B cell (primary cell): Measurements from ENCODE around the gene CA11. TPM values are rescaled to one million over a fixed set of nuclear protein-coding genes. Genes with fewer than 3 reads are reported as not detected.

Source experiments
- ATAC-seq: fragments of 200-7000 bp; cut with Tn5 transposase; one replicate; pipeline ENCODE4 v1.10.0; 2021; ENCODE audit warnings: low read depth, mild to moderate bottlenecking, moderate number of reproducible peaks, moderate library complexity
- CTCF ChIA-PET: fragments of 350-600 bp; sonication (Branson Sonifier 250); formaldehyde crosslinking; loops from one replicate; lab custom pipeline; 2021; ENCODE audit warnings: antibody characterized with exemption, inconsistent platforms; lab: Charles Lee
- POLR2A ChIA-PET: fragments of 350-600 bp; sonication (Branson Sonifier 250); formaldehyde crosslinking; loops from one replicate; lab custom pipeline; 2021; ENCODE audit warnings: antibody characterized with exemption; lab: Charles Lee
- DNase-seq: peaks from one replicate; pipeline ENCODE4 v3.0.0; 2013
- H2AFZ ChIP-seq: 2 replicates; pipeline ENCODE4 v1.6.1; 2012; ENCODE audit warnings: mild to moderate bottlenecking, low read depth, low read length; ENCODE audit not compliant: insufficient read depth, poor library complexity, severe bottlenecking
- H3K27ac ChIP-seq, 2 donors: 1 replicate in 1 of 2; 2 replicates in 1 of 2; pipeline ENCODE4 v1.5.1; 2012 to 2013; ENCODE audit warnings: low read length in 2 of 2, mild to moderate bottlenecking in 2 of 2, moderate library complexity in 1 of 2
- H3K27me3 ChIP-seq, 4 experiments: fragments of 200-600 bp in 1 of 4; sonication (generic) in 1 of 4; replicated peaks in 1 of 4; 1 replicate in 2 of 4; 2 replicates in 2 of 4; pipeline versions ENCODE4 v1.6.1 to v1.7.0; 2013 to 2016; ENCODE audit warnings: low read length in 3 of 4, mild to moderate bottlenecking in 2 of 4, mixed read lengths in 1 of 4, moderate library complexity in 1 of 4; ENCODE audit not compliant: insufficient read depth in 4 of 4, control insufficient read depth in 3 of 4; ENCODE audit errors: control extremely low read depth in 1 of 4
- H3K36me3 ChIP-seq, 2 experiments: replicated peaks in 1 of 2; 1 replicate in 1 of 2; 2 replicates in 1 of 2; pipeline versions ENCODE4 v1.6.1 to v1.7.1; 2013; ENCODE audit warnings: low read length in 1 of 2; ENCODE audit not compliant: insufficient read depth in 2 of 2, control insufficient read depth in 1 of 2; ENCODE audit errors: control extremely low read depth in 1 of 2, extremely low read depth in 1 of 2
- H3K4me1 ChIP-seq, 2 donors: fragments of 200-600 bp in 1 of 2; sonication (generic) in 1 of 2; 1 replicate in 1 of 2; 2 replicates in 1 of 2; pipeline versions ENCODE4 v1.5.1 to v1.6.1; 2013 to 2017; ENCODE audit warnings: low read length in 2 of 2; ENCODE audit not compliant: control insufficient read depth in 2 of 2, insufficient read depth in 2 of 2
- H3K4me2 ChIP-seq: replicated peaks from 2 replicates; pipeline ENCODE3; 2012; ENCODE audit warnings: mild to moderate bottlenecking, low read depth, low read length; ENCODE audit not compliant: poor library complexity, severe bottlenecking
- H3K4me3 ChIP-seq, 5 experiments: fragments of 200-600 bp in 1 of 5; sonication (generic) in 1 of 5; 1 replicate in 3 of 5; 2 replicates in 2 of 5; pipeline versions ENCODE4 v1.5.1 to v1.7.0; 2011 to 2016; ENCODE audit warnings: low read length in 4 of 5, mild to moderate bottlenecking in 4 of 5, low read depth in 2 of 5, control low read depth in 1 of 5, moderate library complexity in 1 of 5; ENCODE audit not compliant: insufficient read depth in 1 of 5; ENCODE audit errors: control extremely low read depth in 1 of 5, extremely low read depth in 1 of 5
- H3K79me2 ChIP-seq: fragments of 200-600 bp; sonication (generic); one replicate; pipeline ENCODE4 v1.6.0; 2016; ENCODE audit warnings: low read length; ENCODE audit not compliant: control insufficient read depth, insufficient read depth
- H3K9ac ChIP-seq: fragments of 200-600 bp; sonication (generic); 2 replicates; pipeline ENCODE4 v1.6.1; 2017; ENCODE audit warnings: mild to moderate bottlenecking, low read length, moderate library complexity
- H3K9me3 ChIP-seq, 3 donors: one replicate each; pipeline versions ENCODE4 v1.6.1 to v1.7.1; 2013; ENCODE audit warnings: low read length in 2 of 3; ENCODE audit not compliant: control insufficient read depth in 2 of 3, insufficient read depth in 1 of 3; ENCODE audit errors: control extremely low read depth in 1 of 3
- H4K20me1 ChIP-seq: 2 replicates; pipeline ENCODE4 v1.6.0; 2012; ENCODE audit warnings: mild to moderate bottlenecking, low read length; ENCODE audit not compliant: insufficient read depth, control insufficient read depth, poor library complexity, severe bottlenecking
- H3K27ac Mint-ChIP-seq: one replicate; pipeline ENCODE4 v1.8.0; 2021; ENCODE audit warnings: mixed read lengths
- H3K27me3 Mint-ChIP-seq: one replicate; pipeline ENCODE4 v1.8.0; 2021; ENCODE audit warnings: mixed read lengths
- H3K4me1 Mint-ChIP-seq: one replicate; pipeline ENCODE4 v1.8.0; 2021; ENCODE audit warnings: mixed read lengths
- H3K4me3 Mint-ChIP-seq: one replicate; pipeline ENCODE4 v1.8.0; 2021; ENCODE audit warnings: mixed read lengths
- H3K9me3 Mint-ChIP-seq: one replicate; pipeline ENCODE4 v1.8.0; 2022; ENCODE audit warnings: mixed read lengths; ENCODE audit not compliant: insufficient read depth
- EZH2 ChIP-seq: IDR thresholded peaks from 2 replicates; pipeline ENCODE4 v1.6.1; 2012; ENCODE audit warnings: borderline replicate concordance, low read depth, mild to moderate bottlenecking, moderate library complexity, low read length; ENCODE audit not compliant: insufficient read depth, poor library complexity, severe bottlenecking
- WGBS: methylation state at CpG from one replicate; pipeline ENCODE4 v1.1.5; 2013; ENCODE audit warnings: missing lambda C conversion rate; ENCODE audit not compliant: insufficient coverage; 5-methylcytosine and 5-hydroxymethylcytosine counted together
- intact Hi-C: fragments of 100-400 bp; cut with micrococcal nuclease; formaldehyde crosslinking; loops from one replicate; pipeline ENCODE4 v1.10.0; 2022
- polyA plus RNA-seq: library from polyadenylated mRNA; depleted of rRNA; stranded (reverse); fragments of >200 nt; gene quantifications from 2 replicates; pipeline ENCODE4 v1.2.3, GENCODE V29; 2012
- total RNA-seq, 2 donors: library from RNA; stranded (reverse); fragments of 120-200 nt in 1 of 2; gene quantifications; 1 replicate in 1 of 2; 2 replicates in 1 of 2; pipeline versions ENCODE4 v1.2.3 to v1.2.4, GENCODE V29; 2013 to 2022
- TF ChIP-seq, protein P1 (sequence below): fragments of 200-600 bp; IDR thresholded peaks from one replicate; pipeline ENCODE4 v1.8.0; 2022; ENCODE audit warnings: antibody characterized with exemption, mild to moderate bottlenecking

Gene CA11
- total and polyA plus RNA-seq, 2 donors (not counting 1 experiment from before 2014, with no cell fraction given), result 6.5 to 27.7 TPM

DNA sequence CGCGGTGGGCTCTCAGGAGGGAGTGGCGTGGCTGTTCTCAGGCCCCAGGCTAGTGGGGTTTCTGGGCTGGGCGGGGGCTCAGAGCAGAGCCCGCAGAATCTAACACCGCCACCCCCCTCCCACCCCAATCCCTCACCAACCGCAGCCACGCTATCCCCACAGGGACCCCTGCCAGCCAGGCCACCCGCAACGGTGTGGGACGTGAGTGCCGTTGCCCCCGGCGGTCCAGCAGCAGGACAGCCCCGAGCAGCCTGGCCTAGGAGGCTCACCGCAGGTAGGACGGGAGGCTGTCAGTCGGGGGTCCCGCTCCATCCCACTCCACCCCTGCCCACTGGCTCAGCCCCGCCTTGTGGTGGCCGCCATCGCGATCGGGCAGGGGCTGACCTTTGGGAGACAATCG lies 27.0 kb upstream of the CA11 start, which contains the start of gene NTN5:
Gene NTN5, minus strand, starts transcription at position 24 of the 400 bp plus-strand sequence. CDS start 2,031 bp downstream, outside the sequence.
- Histone ChIP-seq H3K36me3 (no peaks in the 10 kb centered on the region), H3K27ac (no peak within 1 kb of the TSS), H2AFZ (no peak within 1 kb of the TSS), H3K4me1 (peaks cover 4 to 10% of the 10 kb centered on the region in 2 donors), H3K79me2 (no peaks in the 10 kb centered on the region), H3K27me3 (no peaks in the 10 kb centered on the region), H3K9ac (no peak within 1 kb of the TSS), H3K4me3 (no peak within 1 kb of the TSS), H3K9me3 (peaks cover 0 to 6% (median 0%) of the 10 kb centered on the region in 3 donors), H3K4me2 (no peak within 1 kb of the TSS), H4K20me1 (no peaks in the 10 kb centered on the region)
- H3K9me3 Mint-ChIP-seq, result peaks cover 3% of the 10 kb centered on the region
- ChIA-PET POLR2A (interaction anchor here (0.6 kb wide), 1 partner anchor 278 kb away, joined by 3 read pairs; no protein-coding TSS in a partner anchor), CTCF (interaction anchor here (3.3 to 5.4 kb wide), 2 partner anchors 28 to 66 kb away, joined by 18 to 51 read pairs; partner anchors contain the start of gene CA11)
- peaks cover 6% of the 10 kb centered on the region for H3K27me3 Mint-ChIP-seq
- H3K4me1 Mint-ChIP-seq, result peaks cover 6% of the 10 kb centered on the region
- H3K4me3 Mint-ChIP-seq, result no peak within 1 kb of the TSS
- H3K27ac Mint-ChIP-seq, result no peak within 1 kb of the TSS
- intact Hi-C loops, result no loop called here
- no peak for ATAC-seq
- TF ChIP-seq, protein P1, sequence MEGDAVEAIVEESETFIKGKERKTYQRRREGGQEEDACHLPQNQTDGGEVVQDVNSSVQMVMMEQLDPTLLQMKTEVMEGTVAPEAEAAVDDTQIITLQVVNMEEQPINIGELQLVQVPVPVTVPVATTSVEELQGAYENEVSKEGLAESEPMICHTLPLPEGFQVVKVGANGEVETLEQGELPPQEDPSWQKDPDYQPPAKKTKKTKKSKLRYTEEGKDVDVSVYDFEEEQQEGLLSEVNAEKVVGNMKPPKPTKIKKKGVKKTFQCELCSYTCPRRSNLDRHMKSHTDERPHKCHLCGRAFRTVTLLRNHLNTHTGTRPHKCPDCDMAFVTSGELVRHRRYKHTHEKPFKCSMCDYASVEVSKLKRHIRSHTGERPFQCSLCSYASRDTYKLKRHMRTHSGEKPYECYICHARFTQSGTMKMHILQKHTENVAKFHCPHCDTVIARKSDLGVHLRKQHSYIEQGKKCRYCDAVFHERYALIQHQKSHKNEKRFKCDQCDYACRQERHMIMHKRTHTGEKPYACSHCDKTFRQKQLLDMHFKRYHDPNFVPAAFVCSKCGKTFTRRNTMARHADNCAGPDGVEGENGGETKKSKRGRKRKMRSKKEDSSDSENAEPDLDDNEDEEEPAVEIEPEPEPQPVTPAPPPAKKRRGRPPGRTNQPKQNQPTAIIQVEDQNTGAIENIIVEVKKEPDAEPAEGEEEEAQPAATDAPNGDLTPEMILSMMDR, result no peak
- no peak for TF ChIP-seq EZH2
- DNase-seq, result no peak
- WGBS, result 92% methylated on average over 19 of the region's 25 CpGs

DNA sequence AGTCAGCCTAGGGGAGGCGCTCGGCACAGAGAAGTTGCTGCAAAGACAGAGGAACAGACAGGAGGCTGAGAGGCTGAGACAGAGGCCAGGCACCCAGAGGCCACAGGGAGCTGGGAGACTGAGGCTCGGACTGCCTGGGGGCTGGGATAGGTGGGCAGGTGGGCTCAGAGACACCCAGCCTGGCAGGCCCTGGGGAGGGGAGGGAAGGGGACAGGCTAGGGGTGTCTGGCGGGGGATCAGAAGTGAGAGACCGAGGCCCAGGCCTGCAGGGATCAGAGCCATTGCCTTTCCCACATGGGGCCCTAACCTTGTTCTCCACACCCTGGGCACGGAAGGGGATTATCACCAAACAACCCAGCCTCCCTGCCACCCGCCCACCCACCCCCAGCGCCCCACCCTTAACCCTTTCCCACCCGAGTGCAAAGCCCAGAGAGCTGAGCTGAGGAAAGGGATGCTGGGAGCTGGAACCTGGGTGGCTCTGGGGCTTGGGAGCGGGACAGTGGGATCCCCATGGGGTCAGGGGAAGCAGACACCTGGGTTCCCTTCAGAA lies 25.5 kb upstream of the CA11 start:
- Histone ChIP-seq H3K36me3 (no peaks in the 10 kb centered on the region), H2AFZ (no peak overlapping the region), H3K4me3 (no peak overlapping the region), H3K27ac (no peak overlapping the region), H3K79me2 (no peaks in the 10 kb centered on the region), H3K4me1 (peaks cover 4 to 10% of the 10 kb centered on the region in 2 donors), H3K9ac (no peak overlapping the region), H3K4me2 (no peak overlapping the region), H3K9me3 (peaks cover 0 to 6% (median 0%) of the 10 kb centered on the region in 3 donors), H4K20me1 (no peaks in the 10 kb centered on the region), H3K27me3 (no peaks in the 10 kb centered on the region)
- WGBS, result 92% methylated on average over 3 of the region's 10 CpGs
- H3K4me3 Mint-ChIP-seq, result no peak overlapping the region
- ChIA-PET POLR2A (interaction anchor here (0.6 kb wide), 1 partner anchor 138 kb away, joined by 3 read pairs; no protein-coding TSS in a partner anchor), CTCF (no interaction called here)
- DNase-seq, result no peak
- TF ChIP-seq EZH2, result no peak
- no peak for ATAC-seq
- peaks cover 3% of the 10 kb centered on the region for H3K9me3 Mint-ChIP-seq
- H3K27me3 Mint-ChIP-seq, result peaks cover 6% of the 10 kb centered on the region
- intact Hi-C loops, result no loop called here
- H3K27ac Mint-ChIP-seq, result no peak overlapping the region
- H3K4me1 Mint-ChIP-seq, result peaks cover 6% of the 10 kb centered on the region
